ENCODE measurements around the gene HTR7.
A peak's percentile ranks its signal among the peaks of the same experiment; 100 is the strongest.
"Not testable (repeated sequence)": the region's sequence is repeated elsewhere in the genome, so short reads cannot be mapped to it uniquely, and the experiment has no call there.

The HTR7 gene

DNA sequence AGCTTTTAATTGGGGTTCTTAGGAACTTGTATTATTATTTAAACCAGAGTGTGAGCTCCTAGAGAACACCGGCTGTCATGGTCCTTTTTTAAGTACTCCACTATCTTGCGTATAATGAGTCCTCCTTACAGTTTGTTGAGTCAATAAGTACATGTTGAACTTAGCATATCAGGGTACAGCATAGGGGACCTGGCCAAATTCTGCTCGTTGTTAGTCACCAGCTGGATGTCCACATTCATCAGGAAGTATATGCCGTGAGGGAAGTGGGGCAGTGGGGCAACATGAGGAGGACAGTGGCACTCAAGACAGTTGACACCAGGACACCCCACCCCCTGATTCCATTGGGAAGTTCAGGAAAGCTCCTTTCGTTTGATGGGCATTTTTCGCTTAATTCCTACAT lies 30.5 kb upstream of the HTR7 start:
- TF ChIP-seq CTCF (IDR thresholded peaks at IDR 0.05; ENCODE audit: control insufficient read depth, insufficient read depth, low read depth, low read length, missing control alignments), result no peak
- no peak overlapping the region for H3K4me3 ChIP-seq (ENCODE audit: control insufficient read depth, low read depth, low read length)
- DNase-seq (ENCODE audit: low read depth), result no peak

GRCh38 chr10:90887555-90887954 lies 29.7 kb upstream of the HTR7 start:
- no peak for DNase-seq (ENCODE audit: low read depth)
- no peak for TF ChIP-seq CTCF (IDR thresholded peaks at IDR 0.05; ENCODE audit: control insufficient read depth, insufficient read depth, low read depth, low read length, missing control alignments)

GRCh38 chr10:90885176-90885575 lies 27.3 kb upstream of the HTR7 start:
- DNase-seq (ENCODE audit: low read depth), result peak; percentile 67
- H3K4me3 ChIP-seq (ENCODE audit: control insufficient read depth, low read depth, low read length), result no peak overlapping the region
- TF ChIP-seq CTCF (IDR thresholded peaks at IDR 0.05; ENCODE audit: control insufficient read depth, insufficient read depth, low read depth, low read length, missing control alignments), result no peak

More at GRCh38 chr10:90887555-90887954, 29.7 kb upstream of the HTR7 start:
- H3K4me3 ChIP-seq (ENCODE audit: control insufficient read depth, low read depth, low read length), result no peak overlapping the region

- peak; percentile 42 for DNase-seq (ENCODE audit: low read depth)
- no peak overlapping the region for H3K4me3 ChIP-seq (ENCODE audit: control insufficient read depth, low read depth, low read length)
- no peak for TF ChIP-seq CTCF (IDR thresholded peaks at IDR 0.05; ENCODE audit: control insufficient read depth, insufficient read depth, low read depth, low read length, missing control alignments)
Observed at GRCh38 chr10:90884431-90884830, 26.6 kb upstream of the HTR7 start.

DNA sequence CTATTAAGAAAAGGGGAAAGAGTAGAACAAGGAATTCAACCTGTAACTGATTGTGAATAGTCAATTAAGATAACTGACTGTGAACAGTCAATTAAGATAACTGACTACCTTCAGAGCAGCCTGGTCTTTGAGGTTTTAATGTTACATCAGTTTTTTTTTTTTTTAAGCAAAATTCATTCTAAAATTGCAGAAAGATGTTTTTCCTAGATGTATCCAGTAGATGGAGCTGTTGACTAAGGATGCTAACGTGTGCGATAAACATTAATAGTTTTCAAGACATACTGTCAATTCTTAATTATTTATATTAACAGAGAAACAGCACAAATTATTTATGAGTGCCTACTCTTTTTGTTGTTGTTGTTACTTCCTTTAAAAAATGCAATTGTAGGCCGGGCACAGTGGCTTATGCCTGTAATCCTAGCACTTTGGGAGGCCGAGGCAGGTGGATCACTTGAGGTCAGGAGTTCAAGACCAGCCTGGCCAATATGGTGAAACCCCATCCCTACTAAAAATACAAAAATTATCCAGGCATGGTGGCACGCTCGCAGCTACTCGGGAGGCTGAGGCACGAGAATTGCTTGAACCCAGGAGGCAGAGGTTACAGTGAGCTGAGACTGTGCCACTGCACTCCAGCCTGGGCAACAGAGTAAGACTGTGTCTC lies 22.4 kb upstream of the HTR7 start:
- not testable (repeated sequence) for DNase-seq (ENCODE audit: low read depth); H3K4me3 ChIP-seq (ENCODE audit: control insufficient read depth, low read depth, low read length)
- TF ChIP-seq CTCF (IDR thresholded peaks at IDR 0.05; ENCODE audit: control insufficient read depth, insufficient read depth, low read depth, low read length, missing control alignments), result peak; percentile 53

DNA sequence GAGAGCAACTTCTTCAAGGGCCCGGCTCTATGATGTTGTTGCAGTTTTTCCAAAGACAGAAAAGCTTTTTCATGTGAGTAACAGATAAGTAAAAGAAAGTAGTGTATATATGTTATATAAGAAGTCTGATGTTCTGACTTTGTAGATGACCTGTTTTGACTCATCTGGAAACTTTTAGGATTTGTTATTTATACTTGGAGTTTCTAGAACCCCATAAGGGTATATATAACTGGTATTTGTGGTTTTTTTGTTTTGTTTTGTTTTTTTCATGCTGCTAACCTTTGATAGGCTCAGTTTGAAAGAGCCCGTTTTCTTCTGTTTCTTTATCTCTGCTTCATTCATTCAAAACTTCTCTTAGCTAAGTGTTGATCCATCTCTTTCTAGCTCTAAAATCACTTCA lies 21.2 kb upstream of the HTR7 start:
- no peak for TF ChIP-seq CTCF (IDR thresholded peaks at IDR 0.05; ENCODE audit: control insufficient read depth, insufficient read depth, low read depth, low read length, missing control alignments)
- no peak overlapping the region for H3K4me3 ChIP-seq (ENCODE audit: control insufficient read depth, low read depth, low read length)
- DNase-seq (ENCODE audit: low read depth), result no peak
